Islet of Langerhans (tissue), 1 donor: ENCODE data around the gene IQCK.
"Not testable (repeated sequence)": the region's sequence is repeated elsewhere in the genome, so short reads cannot be mapped to it uniquely, and the experiment has no call there.

Source experiments
- FAIRE-seq: peaks from one replicate; lab custom pipeline; 2011; peaks lifted over from hg19 to GRCh38; lab: Jason Lieb, UNC

The IQCK gene

GRCh38 chr16:19699472-19699871, 18.6 kb upstream of the IQCK start:
- FAIRE-seq, result no peak

- peak; percentile 68 for FAIRE-seq
Measured at GRCh38 chr16:19700319-19700781, 17.7 kb upstream of the IQCK start.

GRCh38 chr16:19701091-19701490, 17.0 kb upstream of the IQCK start:
- FAIRE-seq, result no peak

GRCh38 chr16:19703172-19703889, 14.7 kb upstream of the IQCK start:
- FAIRE-seq, result no peak

- FAIRE-seq, result no peak
Measured at GRCh38 chr16:19704321-19705145, 13.5 kb upstream of the IQCK start.

- FAIRE-seq, result no peak
Measured at GRCh38 chr16:19705146-19705501, 12.9 kb upstream of the IQCK start.

- no peak for FAIRE-seq
Measured at GRCh38 chr16:19705843-19706242, 12.2 kb upstream of the IQCK start.

GRCh38 chr16:19706846-19707245, 11.2 kb upstream of the IQCK start:
- no peak for FAIRE-seq

- no peak for FAIRE-seq
Measured at GRCh38 chr16:19707569-19708295, 10.3 kb upstream of the IQCK start.

- FAIRE-seq, result no peak
Measured at GRCh38 chr16:19708296-19709205, 9.5 kb upstream of the IQCK start.

- no peak for FAIRE-seq
Measured at GRCh38 chr16:19709381-19710136, 8.5 kb upstream of the IQCK start.

- no peak for FAIRE-seq
Measured at GRCh38 chr16:19710191-19710908, 7.7 kb upstream of the IQCK start.

- FAIRE-seq, result no peak
Measured at GRCh38 chr16:19710991-19711545, 7.0 kb upstream of the IQCK start.

GRCh38 chr16:19711643-19712042, 6.4 kb upstream of the IQCK start:
- FAIRE-seq, result no peak

GRCh38 chr16:19712418-19713058, 5.5 kb upstream of the IQCK start:
- FAIRE-seq, result no peak

- FAIRE-seq, result no peak
Measured at GRCh38 chr16:19713697-19714096, 4.4 kb upstream of the IQCK start.

- FAIRE-seq, result no peak
Measured at GRCh38 chr16:19715566-19715965, 2.5 kb upstream of the IQCK start.

GRCh38 chr16:19716183-19716582, 1.9 kb upstream of the IQCK start:
- no peak for FAIRE-seq

- not testable (repeated sequence) for FAIRE-seq
Measured at GRCh38 chr16:19716728-19717127, 1.3 kb upstream of the IQCK start.

GRCh38 chr16:19717314-19717713, 757 bp upstream of the IQCK start:
- no peak for FAIRE-seq
